Measurements from ENCODE around the gene SRSF7.

SRSF7 gene

DNA sequence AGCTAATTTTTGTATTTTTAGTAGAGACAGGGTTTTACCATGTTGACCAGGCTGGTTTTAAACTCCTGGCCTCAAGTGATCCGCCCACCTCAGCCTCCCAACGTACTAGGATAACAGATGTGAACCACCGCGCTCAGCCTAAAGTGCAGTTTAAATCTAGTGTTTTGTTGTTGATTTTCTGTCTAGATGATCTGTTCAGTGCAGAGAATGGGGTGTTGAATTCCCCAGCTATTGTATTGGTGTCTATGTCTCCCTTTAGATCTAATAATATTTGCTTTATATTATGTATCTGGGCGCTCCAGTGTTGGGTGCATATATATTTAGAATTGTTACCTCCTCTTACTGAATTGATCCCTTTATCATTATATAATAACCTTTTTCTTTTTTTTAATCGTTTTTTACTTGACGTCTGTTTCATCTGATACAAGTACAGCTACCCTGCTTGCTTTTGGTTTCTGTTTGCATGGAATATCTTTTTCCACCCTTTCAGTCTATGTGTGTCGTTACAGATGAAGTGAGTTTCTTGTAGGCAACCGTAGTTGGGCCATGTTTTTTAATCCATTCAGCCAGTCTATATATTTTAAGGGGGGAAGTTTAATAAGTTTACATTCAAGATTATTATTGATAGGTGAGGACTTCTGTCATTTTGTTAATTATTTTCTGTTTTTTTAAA lies 50.9 kb downstream of the SRSF7 start:
- DNase-seq: no peak

DNA sequence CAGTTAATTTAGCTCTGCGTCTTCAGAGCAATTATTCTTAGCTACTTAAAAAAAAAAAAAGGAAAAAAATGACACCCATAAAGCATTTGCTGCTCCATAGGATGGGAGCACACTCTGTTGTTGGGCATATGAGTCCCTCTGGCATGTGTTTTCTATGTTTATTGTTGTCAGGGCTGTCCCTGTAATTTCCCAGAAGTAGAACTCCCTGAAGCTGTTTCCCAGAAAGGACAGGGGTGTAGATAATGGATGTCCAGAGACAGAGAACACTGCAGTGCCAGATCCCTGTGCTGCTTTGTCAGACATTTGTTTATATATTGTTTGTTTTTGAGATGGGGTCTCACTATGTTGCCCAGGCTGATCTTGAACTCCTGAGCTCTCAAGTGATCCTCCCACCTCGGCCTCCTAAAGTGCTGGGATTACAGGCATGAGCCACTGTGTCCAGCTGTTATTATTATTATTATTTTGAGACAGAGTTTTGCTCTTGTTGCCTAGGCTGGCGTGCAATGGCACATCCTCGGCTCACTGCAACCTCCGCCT lies 52.6 kb downstream of the SRSF7 start:
- DNase-seq: no peak

DNA sequence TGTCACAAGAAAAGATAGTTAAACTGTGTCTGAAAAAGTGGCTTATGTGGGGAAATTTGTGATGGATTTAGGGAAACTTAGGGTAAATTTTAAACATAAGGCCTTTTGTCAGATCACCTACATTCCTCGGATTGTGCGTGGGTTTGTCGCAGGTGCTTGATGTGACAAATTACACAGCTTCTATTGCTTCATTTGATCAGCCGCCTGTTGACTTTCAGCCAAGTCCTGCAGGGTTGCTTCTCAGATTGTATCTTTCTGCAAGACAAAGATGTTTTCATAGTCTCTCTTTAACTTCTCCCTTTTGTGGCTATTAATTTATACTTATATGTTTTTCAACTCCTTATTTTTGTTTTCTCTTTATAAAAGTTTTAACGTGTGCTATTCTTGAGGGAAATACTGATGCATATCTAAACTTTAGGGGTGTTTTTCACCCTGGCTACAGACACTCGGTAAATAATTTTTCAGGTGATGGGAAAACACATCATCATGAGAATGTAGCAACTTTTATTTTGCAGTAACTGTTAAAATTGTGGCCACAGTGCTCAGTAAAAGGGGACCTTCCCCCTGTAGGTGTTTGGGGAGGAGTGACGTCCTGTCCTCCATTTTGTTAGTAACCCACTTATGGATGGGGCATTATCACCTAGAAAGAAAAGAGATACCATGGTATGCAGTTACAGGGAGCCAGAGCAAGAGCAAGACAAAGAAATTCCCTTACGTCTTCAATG lies 53.9 kb downstream of the SRSF7 start:
- no peak for DNase-seq
